Measurements from ENCODE around the gene WWC1.

The WWC1 gene

DNA sequence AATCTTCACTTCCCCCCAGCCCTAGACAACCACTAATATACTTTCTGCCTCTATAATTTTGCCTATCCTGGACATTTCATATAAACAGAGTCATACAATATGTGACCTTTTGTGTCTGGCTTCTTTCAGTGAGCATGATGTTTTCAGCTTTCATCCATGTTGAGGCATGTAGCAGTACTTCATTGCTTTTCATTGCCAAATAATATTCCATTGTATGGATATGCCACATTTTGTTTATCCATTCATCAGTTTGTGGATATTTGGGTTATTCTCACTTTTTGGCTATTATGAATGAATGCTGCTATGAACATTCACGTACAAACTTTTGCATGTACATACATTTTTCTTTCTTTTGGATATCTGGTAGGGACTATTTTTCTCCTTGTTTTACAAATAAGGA lies 49.0 kb downstream of the WWC1 start:
- H3K9ac ChIP-seq (ENCODE audit: low read length), result no peak overlapping the region
- H3K27ac ChIP-seq (ENCODE audit: low read depth, low read length, poor library complexity, severe bottlenecking), result no peak overlapping the region
- H2AFZ ChIP-seq (ENCODE audit: low read length), result no peak overlapping the region
- no peaks in the 10 kb centered on the region for H4K20me1 ChIP-seq (ENCODE audit: insufficient read depth, low read length)
- H3F3A ChIP-seq (ENCODE audit: insufficient read depth, low read length), result no peaks in the 10 kb centered on the region
- no peaks in the 10 kb centered on the region; the same call in 1 of the 2 replicates for H3K36me3 ChIP-seq (ENCODE audit: insufficient read depth, low read length)
- H3K27me3 ChIP-seq (ENCODE audit: insufficient read depth, low read length), result 0 out of 2 replicates have a peak, but pooled peaks cover 7% of the 10 kb centered on the region
- H3K4me3 ChIP-seq (ENCODE audit: low read depth, low read length, poor library complexity, severe bottlenecking), result no peak overlapping the region
- H3K9me2 ChIP-seq (ENCODE audit: low read depth, low read length), result no peaks in the 10 kb centered on the region
- no peaks in the 10 kb centered on the region for H3K79me2 ChIP-seq (ENCODE audit: insufficient read depth, low read length)
- no peak for TF ChIP-seq EZH2 (IDR thresholded peaks at IDR 0.05; ENCODE audit: borderline replicate concordance, low read length)
- TF ChIP-seq, protein P1, sequence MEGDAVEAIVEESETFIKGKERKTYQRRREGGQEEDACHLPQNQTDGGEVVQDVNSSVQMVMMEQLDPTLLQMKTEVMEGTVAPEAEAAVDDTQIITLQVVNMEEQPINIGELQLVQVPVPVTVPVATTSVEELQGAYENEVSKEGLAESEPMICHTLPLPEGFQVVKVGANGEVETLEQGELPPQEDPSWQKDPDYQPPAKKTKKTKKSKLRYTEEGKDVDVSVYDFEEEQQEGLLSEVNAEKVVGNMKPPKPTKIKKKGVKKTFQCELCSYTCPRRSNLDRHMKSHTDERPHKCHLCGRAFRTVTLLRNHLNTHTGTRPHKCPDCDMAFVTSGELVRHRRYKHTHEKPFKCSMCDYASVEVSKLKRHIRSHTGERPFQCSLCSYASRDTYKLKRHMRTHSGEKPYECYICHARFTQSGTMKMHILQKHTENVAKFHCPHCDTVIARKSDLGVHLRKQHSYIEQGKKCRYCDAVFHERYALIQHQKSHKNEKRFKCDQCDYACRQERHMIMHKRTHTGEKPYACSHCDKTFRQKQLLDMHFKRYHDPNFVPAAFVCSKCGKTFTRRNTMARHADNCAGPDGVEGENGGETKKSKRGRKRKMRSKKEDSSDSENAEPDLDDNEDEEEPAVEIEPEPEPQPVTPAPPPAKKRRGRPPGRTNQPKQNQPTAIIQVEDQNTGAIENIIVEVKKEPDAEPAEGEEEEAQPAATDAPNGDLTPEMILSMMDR (IDR thresholded peaks at IDR 0.05; ENCODE audit: low read length), result no peak
- H3K9me3 ChIP-seq (ENCODE audit: low read length), result no peaks in the 10 kb centered on the region
- H3K4me1 ChIP-seq (ENCODE audit: insufficient read depth, low read length, severe bottlenecking), result no peaks in the 10 kb centered on the region
- H3K4me2 ChIP-seq (ENCODE audit: low read length), result no peak overlapping the region

DNA sequence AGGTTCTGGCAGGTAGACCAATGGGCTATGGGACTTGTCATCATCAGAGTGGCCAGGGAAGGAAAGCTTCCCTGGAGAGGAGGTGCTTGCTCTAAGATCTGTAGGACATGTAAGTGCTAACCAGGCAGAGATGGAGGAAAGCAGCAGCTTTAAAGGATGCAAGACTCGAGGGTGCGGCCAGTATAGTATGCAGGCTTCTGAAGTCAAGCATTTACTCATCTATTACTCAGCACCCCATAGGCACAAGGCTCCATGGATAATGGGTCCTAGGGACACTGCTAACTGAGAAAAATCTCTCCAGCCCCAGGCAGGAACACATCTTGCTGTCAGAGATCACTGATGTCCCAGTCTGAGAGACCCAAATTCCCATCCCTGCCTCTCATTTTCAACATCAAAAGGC lies 49.7 kb downstream of the WWC1 start:
- Histone ChIP-seq H3K9ac (ENCODE audit: low read length) (no peak overlapping the region), H3K4me1 (ENCODE audit: insufficient read depth, low read length, severe bottlenecking) (no peaks in the 10 kb centered on the region), H3F3A (ENCODE audit: insufficient read depth, low read length) (no peaks in the 10 kb centered on the region), H3K27ac (ENCODE audit: low read depth, low read length, poor library complexity, severe bottlenecking) (no peak overlapping the region), H2AFZ (ENCODE audit: low read length) (no peak overlapping the region), H3K79me2 (ENCODE audit: insufficient read depth, low read length) (no peaks in the 10 kb centered on the region), H3K4me2 (ENCODE audit: low read length) (no peak overlapping the region), H3K4me3 (ENCODE audit: low read depth, low read length, poor library complexity, severe bottlenecking) (no peak overlapping the region), H3K36me3 (ENCODE audit: insufficient read depth, low read length) (no peaks in the 10 kb centered on the region; the same call in 1 of the 2 replicates), H3K9me2 (ENCODE audit: low read depth, low read length) (no peaks in the 10 kb centered on the region), H4K20me1 (ENCODE audit: insufficient read depth, low read length) (no peaks in the 10 kb centered on the region), H3K9me3 (ENCODE audit: low read length) (no peaks in the 10 kb centered on the region), H3K27me3 (ENCODE audit: insufficient read depth, low read length) (0 out of 2 replicates have a peak, but pooled peaks cover 7% of the 10 kb centered on the region)
- TF ChIP-seq EZH2 (IDR thresholded peaks at IDR 0.05; ENCODE audit: borderline replicate concordance, low read length), result no peak
- TF ChIP-seq, protein P1 (IDR thresholded peaks at IDR 0.05; ENCODE audit: low read length), result no peak

DNA sequence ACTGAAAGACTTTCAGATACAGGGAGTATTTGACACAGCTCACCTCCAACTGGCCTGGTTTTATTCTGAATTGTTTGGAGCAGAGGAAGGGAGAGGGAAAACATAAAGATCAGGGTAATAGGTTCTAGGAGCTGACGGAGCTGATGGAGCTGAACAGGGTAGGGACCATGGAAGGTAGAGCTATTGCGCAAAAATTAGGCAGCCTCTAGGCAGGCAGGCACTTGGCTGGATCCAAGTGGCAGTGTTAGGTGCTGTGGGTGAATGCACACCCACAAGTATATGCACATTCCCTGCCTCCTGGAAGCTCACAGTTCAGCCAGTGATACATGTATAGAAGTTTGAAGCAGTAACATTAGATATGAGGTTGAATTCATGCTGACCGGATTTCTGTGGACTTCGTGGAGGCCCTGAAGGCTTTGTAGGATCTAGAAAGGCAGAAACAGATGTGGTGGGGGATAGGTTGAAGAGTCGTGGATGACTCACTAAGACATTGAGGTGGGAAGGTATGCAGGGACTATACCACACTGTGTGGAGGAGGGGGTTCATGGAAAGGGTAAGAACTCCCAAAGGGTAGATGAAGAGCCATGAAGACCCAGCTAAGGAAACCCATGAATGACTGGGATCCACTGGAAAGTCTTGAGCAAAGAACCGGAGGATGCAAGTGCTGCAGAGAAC lies 50.8 kb downstream of the WWC1 start:
- H3K9me3 ChIP-seq (ENCODE audit: low read length), result no peaks in the 10 kb centered on the region
- no peaks in the 10 kb centered on the region for H3K79me2 ChIP-seq (ENCODE audit: insufficient read depth, low read length)
- H3K36me3 ChIP-seq (ENCODE audit: insufficient read depth, low read length), result no peaks in the 10 kb centered on the region; the same call in 1 of the 2 replicates
- H2AFZ ChIP-seq (ENCODE audit: low read length), result no peak overlapping the region
- TF ChIP-seq, protein P1 (IDR thresholded peaks at IDR 0.05; ENCODE audit: low read length), result no peak
- no peak for TF ChIP-seq EZH2 (IDR thresholded peaks at IDR 0.05; ENCODE audit: borderline replicate concordance, low read length)
- no peaks in the 10 kb centered on the region for H4K20me1 ChIP-seq (ENCODE audit: insufficient read depth, low read length)
- no peaks in the 10 kb centered on the region for H3F3A ChIP-seq (ENCODE audit: insufficient read depth, low read length)
- no peak overlapping the region for H3K9ac ChIP-seq (ENCODE audit: low read length)
- 0 out of 2 replicates have a peak, but pooled peaks cover 5% of the 10 kb centered on the region for H3K27me3 ChIP-seq (ENCODE audit: insufficient read depth, low read length)
- H3K27ac ChIP-seq (ENCODE audit: low read depth, low read length, poor library complexity, severe bottlenecking), result no peak overlapping the region
- H3K4me3 ChIP-seq (ENCODE audit: low read depth, low read length, poor library complexity, severe bottlenecking), result no peak overlapping the region
- no peak overlapping the region for H3K4me2 ChIP-seq (ENCODE audit: low read length)
- no peaks in the 10 kb centered on the region for H3K9me2 ChIP-seq (ENCODE audit: low read depth, low read length)
- H3K4me1 ChIP-seq (ENCODE audit: insufficient read depth, low read length, severe bottlenecking), result no peaks in the 10 kb centered on the region
